OCI-M1 (cell line): ENCODE data around the gene PDE10A.
A peak's percentile ranks its signal among the peaks of the same experiment; 100 is the strongest.

Experiments used
- DNase-seq: peaks from one replicate; lab custom pipeline; 2025; lab: John Stamatoyannopoulos, UW

Gene PDE10A

DNA sequence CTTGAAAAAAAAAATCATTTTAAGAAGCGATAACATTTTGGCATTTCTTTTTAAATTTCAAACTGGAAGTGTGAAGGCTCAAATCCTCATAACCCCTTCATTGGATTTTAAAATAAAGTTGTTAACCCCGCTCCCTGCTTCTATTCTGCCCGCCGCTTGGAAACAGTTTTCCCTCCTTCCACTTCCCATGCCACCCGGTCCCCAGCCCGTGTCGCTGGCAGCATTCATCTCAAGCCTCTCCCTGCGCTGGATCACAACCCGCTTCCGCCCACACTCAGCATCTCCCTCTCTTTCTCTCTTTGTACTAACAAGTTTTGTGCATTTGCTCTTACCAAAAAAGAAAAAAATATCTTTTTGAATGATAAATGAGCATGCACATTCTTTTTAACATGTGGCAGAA lies 15.4 kb upstream of the PDE10A start:
- DNase-seq = no peak

DNA sequence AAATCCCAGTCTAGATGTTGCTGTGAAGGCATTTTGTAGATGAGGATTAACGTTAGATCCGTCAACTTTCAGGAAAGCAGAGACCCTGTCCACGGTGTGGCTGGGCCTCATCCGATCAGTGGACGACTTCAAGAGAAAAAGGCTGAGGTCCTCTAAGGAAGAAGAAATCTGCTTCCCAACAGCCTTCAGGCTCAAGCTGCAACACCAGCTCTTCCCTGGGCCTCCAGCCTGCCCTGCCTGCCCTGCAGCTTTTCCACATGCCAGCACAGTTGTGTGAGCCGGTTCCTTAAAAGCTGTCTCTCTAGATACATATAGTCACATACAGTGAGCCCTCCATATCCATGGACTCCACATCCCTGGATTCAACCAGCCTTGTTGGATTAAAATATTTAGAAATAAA lies 14.1 kb upstream of the PDE10A start:
- DNase-seq = no peak

DNA sequence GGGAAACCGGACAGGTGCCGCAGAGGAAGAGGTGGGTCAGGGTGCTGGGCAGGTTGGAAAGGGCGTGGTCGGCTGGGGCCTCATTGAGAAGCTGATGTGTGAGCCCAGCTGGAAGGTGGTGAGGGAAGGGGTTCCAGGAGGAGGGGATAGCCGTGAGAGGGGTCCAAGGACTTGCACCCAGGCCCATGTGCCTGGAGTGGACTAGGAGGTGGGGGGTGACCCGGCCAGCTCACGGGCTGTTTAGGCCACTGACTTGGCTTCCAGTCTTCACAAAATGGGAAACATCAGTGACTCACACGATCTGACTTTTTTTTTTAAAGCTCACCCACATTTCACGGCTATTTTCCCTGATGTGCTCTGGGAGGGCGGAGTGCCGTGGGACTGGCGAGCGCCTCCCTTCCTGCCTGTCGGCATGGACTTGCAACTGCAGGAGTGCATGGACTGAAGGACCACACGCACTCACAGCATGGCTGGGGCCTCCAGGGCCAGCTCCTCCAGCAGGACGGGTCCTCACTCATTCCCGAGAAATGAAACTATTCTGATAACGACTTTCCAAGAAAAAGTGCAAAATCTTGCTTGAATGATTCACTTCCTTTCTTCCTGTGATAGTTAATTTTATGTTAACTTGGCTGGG lies 13.5 kb upstream of the PDE10A start:
- no peak for DNase-seq

DNA sequence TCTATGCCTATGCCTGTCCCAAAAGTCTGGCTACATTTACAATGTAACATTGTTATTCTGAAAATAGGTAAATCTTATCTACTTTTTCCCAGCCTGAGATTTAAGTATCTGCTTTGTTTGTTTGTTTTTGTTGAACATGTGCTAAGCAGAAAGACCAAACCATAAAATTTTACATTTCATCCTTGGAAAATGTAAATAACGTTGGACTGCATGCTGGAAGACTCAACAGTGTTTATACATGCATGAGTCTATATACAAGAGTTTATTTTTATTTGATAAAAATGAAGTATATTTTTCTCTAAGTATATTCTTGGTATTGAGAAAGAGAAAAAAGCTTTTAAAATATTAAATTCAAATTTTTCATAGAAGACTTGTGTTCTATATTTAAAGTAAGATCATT lies 12.1 kb upstream of the PDE10A start:
- no peak for DNase-seq

DNA sequence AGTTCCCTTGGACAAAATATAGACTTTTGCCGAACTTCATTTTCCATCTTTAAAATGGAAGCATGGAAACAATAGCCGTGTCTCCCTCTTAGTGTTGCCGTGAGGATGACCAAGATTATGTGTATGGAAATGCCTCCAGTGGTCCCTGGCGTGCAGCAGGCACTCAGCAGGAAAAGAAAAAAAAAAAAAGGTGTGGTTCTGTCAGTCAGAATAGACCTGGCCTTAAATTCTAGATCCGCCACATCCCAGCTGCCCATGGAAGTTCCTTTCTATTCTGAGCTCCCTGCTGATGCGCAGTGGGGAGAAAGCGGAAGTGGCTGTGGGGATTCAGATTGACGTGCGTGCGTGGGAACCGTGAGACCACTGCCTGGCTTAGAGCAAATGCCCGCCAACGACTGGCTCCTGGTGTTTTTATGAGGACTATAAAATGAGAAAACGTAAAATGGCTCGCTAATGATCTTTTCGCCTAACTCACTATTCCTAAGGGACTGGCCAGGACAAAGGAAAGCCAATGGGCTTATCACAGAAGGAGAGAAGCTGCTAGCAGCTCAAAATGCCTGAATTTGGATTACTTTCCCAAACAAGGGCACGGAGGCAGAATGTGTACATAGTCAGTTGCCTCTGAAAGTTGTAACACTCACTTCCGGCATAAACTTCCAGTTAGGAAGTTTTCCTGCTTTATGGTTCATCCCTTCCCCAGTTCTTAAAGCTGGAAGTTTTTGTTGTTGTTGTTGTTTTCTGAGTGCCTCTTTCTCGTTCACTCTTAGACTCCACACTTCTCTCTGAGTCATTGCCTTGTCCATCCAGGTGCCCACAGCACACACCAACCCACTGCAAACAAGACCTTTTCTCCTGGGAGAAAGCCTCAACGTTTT lies 11.4 kb upstream of the PDE10A start:
- no peak for DNase-seq

DNA sequence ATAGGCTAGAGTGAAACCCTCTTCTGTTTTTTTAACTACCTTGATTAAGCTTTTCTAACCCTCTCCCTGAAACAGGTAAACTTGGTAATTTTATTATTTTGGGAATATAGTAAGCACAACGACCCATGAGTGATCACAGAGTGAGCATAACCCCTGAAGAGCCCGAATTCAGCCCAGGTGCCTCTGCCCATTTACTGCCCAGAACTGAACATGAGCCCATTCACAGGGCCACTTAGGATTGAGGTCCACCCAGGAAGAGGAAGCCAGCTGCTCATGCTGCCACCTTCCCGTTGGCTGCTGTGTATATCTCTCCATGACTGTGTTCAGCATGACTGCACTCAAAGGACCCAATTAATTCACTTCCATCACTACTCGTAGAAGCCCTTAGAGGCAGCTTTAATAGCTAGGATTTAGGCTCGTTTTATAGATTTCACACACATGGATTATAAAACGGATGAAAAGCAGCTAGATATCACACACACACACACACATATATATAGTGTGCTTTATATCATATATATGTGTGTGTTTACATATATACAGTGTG lies 8.3 kb upstream of the PDE10A start:
- DNase-seq = no peak

DNA sequence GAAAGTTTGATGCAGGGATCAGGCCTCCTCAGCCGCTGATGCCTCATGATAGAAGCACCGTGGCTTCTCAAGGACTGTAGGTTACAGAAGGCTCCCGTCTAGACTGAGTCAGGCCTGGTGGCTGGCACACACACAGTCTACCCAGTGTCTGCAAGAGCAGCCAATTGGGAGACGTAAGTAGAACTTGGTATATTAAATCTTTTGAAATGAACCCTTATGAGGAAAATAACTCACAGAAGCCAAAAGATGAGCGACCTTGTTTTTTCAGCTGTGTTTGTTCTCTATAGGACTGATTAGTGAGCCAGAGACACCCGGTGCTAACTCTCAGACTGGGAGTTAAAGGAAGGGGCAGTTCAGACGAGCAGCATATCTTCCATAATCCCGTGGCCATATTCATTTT lies 5.9 kb upstream of the PDE10A start:
- no peak for DNase-seq

DNA sequence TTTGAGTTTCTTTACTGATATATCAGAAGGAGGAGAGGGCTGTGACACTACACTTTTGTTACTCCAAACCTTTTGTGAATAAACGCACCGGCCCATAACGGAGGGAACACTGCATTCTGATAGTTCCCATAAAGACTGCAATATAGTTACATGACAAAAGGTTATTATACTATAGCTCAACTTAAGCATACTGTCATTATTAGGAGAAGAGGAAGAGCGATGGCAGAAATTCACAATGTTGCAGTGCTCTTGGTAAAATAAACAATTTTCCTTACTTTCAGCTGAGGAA lies 2.3 kb upstream of the PDE10A start:
- DNase-seq = no peak

DNA sequence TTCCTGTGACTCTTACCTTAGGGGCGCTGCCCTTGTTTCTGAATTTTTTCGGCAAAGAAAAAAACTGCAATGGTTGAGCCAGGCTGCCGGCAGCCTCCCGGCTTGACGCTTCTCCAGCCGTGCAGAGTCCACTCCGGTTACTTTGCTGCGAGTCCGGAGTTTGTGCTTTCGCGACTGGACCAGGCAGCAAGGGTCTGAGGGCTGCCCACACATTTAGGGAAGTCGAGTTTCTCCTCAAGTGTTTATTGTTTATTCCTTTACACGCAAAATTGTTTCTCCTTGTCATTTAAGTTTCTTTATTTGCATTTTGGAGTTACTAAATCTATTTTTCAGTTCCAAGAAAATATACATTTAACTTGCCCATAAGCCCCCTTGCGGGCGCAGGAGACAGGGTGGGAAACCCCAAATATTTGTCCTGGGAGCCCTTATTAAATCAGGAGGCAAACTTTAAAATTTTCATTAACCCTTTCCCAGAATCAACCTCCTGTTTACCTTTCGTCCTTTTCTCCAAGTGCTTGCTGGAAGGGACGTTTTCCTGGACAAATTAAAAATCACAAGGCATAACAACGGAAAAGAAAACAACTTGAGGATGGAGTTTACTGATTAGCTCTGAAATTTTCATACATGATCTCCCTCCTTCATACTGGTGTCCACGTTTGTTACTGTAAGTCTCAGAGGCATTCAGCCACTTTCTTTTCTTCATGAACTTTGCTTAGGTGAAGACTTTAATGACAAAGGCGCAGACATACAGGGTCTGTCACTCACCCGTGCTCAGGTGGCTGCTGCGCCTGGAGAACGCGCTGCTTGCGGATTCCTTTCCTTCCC lies 1.7 kb upstream of the PDE10A start:
- no peak for DNase-seq

DNA sequence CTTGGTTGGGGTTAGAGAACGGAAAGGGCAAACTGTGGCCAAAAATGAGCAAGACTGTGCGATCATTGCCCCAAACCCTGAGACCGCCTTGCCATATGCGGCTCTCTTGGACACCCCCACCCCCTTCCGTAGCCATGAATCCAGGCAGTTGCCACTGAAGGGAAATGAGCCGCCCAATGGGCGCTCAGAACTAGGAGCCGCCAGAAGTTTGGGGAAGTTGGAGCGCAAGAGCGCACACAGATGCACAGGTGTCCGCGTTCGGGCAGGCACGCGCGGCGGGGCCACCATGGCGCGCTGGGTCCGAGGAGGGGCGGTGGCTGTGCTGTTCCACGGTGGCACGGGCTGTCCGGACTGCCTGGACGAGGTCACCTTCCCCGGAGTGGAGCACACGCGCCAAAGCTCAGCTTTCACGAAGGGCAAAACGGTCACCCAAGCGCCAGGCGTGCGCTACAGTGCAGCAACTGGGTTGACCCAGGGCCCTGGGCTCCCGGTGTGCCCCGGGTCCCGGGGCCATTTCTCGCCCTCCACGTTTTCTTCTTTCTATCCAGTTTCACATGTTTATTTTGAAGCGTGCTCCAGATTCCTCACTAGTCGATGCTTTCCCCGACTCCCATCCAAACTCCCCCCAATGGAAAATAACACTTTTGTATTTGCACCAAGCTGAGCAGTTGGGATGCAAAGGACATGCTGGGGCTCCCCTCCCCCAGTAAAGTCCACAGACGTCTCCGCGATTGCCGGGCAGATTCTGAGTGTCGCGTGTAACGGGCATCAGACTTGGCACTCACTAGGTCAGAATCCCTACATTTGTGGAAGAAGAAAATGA lies 906 bp upstream of the PDE10A start:
- no peak for DNase-seq

DNA sequence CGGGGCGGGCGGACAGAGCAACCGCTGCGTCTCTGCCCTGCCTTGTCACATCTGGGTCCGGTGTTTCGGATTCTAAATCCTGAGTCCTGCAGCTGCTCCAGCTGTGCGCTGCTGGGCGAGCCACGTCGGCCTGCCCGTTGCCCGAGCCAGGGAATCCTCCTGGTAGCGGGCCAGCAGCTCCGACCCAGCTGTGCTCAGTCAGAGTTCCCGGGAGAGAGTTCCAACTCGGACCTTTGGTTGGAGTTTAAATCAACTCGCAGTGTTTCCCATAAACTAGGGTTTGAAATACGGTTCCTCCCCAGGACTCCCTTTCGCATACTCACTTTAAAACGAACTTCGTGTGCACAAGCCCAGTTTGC lies 315 bp upstream of the PDE10A start:
- DNase-seq = no peak

DNA sequence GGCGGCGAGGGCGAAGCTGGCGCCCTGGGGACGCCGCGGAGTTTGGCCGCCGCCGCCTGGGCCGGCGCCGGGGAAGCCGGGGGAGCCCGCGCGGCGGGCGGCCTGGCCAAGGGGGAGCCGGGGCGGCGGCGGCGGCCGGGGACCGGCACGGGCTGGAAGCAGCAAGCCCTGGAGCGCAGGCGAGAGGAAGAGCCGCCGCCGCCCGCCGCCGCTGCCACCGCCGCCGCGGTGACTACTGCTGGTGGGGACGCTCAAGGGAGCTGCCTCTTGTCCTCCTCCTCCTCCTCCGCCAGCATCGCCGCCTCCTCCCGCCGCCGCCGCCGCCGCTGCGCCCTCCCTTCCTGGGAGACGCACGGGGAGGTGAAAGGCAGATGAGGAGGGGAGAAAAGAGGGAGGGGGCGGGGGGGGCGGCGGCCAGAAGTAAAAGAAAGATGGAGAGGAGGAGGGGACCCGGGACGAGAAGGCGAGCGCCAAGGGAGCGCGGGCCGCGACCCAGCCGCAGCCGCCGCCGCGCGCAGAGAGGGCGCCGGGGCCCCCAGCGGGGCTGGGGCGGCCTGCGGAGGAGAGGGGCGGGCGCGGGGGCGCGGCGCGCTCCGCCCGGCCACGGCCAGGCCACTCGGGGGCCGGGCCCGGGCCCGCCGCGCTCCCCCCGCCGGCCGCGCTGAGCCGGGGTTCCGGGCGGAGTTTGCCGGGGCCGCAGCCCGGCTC lies 846 bp downstream of the PDE10A start:
- no peak for DNase-seq

DNA sequence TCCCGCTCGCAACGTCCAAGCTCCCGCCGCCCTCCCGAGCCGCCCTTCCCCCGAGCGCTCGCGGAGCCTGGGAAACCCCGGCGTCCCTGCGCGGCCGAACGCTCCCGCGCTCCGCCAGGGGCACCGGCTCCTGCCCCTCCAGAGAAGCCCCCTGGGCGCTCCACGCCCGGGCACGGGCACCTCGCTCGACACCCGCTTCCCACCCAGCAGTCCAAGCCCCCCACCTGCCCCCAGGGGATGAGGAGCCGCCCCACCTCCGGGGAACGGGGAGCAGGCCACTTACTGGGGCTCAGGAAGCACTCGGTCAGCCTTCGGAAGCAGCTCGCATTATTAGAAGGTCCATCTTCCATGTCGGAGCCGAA lies 1.4 kb downstream of the PDE10A start:
- no peak for DNase-seq

DNA sequence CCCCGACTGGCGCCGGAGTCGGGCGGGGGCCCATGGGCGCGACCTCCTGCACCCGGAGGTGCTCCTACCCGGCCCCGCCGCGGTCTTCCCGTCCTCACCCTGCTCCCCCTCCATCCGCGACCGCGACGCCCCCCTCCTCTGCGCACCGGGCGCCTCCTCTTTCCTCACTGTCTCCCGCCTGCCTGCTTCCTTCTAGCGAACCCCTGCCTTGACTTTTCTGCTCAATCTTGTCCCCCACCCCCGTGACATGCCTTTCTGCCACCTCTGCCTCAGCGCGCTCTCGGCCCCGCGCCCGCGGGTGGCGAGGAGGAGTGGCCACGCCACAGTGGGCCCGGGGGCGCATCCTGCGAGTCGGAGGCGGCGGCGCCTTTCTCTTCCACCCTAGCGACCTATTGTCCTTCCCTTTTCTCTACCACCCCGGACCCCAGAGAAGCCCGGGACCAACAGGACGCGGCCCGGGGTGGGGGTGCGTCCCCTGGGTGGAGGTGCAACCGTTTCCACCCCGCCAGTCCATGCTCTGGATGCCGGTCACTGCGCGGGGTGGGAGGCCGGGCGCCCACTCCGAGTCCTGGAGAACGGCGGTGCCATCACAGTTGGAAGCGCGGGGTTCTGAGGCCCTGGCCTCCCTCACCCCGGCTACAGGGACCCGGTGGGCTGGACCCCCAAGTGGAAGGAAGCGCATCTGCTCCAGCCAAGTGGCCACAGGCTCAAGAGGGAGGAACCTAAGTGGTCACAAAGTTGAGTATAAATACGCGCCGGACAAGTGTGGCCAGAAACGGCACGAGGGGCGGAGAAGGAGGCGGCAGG lies 2.0 kb downstream of the PDE10A start:
- no peak for DNase-seq

DNA sequence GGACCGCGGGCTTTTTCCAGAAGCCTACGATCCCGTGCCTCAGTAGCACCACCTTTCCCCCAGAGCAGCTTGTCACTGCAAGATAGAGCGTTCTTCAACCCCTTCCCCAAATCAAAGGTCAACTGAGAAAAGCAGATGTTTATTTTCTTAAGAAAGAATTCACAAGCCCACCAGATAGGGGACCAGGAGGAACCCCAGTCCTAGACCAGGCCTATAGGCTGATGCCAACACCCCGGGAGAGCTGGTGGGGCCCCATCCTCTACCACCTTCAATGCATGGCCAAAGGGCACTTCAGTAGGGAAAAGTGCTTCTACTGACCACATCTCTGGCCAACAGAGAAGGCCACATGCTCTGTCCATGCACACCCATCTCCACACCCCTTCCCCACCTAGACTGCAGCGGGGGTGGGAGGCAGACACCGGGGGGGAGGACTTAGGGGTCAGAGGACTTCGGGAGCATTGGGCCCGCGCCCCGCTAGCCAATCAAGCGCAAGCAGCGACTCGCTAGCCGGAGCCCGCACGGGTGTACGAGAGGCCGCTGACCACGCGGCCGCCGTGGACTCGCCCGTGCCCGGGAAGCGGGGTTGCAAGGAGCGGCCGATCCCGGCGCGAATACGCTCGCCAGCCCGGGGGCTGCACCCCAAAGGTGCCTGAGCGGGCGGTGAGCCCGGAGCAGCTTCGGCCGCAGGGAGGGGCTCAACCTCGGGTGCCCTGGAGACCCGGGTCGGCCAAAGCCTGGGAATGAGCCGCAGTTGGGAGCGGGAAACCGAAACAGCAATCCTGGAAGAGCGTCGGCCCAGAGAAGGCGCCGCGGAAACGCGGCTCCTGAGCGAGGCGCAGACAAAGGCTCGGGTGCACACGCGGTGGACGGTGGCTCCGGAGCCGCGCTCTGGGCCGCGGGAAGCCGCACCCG lies 2.8 kb downstream of the PDE10A start:
- DNase-seq = no peak

DNA sequence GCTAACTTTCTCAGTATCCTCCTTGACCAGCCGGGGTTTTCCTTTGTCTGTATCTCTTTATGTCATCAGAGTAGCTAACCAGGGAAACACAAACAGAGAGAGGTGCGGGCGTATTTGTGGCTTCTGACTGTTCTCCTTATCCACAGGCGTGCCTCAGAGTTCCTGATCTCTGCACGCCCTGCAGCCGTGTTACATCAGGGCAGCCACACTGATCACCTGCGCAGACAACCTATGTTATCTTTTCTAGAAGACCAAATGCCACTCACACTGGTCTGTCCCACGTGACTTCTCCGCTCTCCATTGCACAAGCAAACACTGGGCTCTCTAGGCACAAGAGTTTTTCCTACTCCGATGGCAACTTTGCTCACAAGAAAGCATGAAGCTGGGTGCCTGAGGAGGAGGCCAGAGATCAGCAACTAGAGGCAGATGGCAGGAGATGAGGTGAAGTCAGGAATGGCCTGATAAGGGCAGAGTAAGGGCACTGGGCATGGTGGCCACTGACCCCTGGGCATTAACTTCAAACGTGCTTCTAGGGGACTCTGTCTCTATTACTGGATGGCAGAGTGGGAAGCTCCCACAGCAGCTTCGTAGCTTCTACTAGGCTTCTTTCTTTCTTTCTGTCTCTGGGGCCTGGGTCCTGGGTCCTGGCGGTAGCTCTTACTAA lies 4.5 kb downstream of the PDE10A start:
- DNase-seq = no peak

DNA sequence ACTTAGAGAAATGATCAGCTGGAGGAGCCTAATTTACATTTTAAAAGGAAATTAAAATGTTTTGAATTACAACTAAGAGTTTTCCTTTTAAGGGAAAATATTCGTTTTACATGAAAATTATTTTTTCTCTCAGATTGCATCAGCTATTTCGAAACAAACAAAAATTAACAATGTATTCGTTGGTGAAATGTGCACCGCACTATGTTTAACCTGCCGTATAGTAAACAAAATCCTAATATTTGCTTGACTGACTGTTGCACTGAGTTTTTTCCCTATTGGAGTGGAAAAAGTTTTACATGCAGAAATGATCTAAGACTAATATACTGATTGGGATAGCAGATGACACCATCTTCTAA lies 5.7 kb downstream of the PDE10A start:
- DNase-seq = no peak

DNA sequence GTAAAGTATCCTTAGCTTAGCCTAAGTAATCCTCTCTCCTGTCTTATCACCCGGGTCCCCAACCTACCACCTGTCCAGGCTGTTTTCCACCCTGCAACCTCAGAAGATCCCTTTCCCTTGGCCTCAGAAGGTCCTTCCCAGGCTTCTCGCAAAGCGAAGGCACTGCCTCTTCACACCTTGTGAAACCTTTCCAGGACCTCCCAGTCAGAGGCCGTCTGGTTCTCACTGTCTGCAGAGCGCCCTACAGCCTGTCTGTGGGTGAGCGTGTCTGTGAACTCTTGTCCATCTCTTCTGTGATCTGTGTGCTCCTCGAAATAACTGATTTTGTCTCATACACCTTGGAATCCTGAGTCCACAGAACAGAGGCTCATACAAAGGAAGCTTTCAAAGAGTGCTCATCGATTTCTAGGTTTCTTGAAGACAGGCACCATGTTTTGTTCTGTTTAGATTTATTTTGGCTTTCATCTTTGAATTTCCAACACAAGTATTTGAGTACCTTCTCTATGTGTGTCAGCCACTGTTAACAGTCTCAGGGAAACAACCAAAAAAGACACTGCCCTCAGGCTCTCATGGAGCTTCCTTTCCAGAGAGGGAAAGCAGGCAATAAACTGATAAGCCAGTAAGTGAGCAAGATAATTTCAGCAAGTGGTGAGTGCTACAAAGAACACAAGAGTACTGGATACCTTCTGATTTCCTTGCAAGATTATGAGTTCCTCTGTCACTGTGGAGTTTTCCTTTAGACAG lies 6.3 kb downstream of the PDE10A start:
- DNase-seq = peak; percentile 14
